GM19035 (cell line): ENCODE results near the gene ZNF524.
A peak's percentile ranks its signal among the peaks of the same experiment; 100 is the strongest.

ENCODE experiments used
- ATAC-seq: cut with Tn5 transposase; IDR thresholded peaks from one replicate; pipeline ENCODE4 v1.9.1; 2021; ENCODE audit not compliant: unreplicated experiment

The ZNF524 gene

DNA sequence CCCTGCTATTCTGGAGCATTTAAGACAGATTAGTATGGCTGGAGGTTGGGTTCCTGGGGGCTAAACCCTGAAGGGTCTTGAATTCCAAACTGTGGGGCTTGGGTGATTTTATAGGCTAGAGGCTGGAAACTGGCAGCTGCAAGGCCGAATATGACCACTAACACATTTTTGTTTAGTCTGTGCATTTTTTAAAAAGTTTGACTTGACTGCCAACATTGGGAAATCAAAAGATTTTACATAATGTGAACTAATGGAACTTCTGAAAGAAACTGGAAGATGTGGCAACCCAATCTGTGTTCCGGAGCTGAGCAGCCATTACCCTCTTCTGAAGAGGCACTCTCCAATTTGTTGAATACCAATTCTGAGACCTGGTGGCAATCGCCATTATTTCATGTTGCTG is 19.2 kb downstream of the ZNF524 start:
- ATAC-seq = no peak

- no peak for ATAC-seq
Observed at GRCh38 chr19:55620410-55621204, 20.5 kb downstream of the ZNF524 start.

GRCh38 chr19:55621205-55621672 is 21.2 kb downstream of the ZNF524 start:
- ATAC-seq = no peak

DNA sequence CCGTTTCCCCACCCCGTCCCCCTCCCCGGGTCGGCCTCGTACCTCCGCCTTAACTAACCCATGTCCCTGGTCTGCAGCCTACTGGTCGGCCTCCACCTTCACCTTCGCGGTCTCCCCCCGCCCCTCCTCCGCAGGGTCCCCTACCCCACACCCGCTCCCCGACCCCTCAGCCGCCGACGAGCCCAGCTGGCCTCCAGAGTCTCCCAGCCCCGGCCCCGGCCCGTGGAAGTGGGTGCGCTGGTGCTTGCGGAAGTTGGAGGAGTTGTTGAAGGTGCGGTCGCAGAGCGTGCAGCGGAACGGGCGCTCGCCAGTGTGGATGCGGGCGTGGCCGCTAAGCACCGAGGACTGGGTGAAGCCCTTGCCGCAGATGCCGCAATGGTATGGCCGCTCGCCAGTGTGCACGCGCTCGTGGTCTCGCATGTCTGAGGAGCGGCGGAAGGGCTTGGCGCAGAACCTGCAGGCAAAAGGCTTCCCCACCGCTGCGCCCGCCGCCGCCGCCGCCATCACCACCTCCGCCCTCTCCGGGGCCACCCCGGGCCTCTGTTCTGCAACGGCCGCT is 21.7 kb downstream of the ZNF524 start:
- no peak for ATAC-seq

DNA sequence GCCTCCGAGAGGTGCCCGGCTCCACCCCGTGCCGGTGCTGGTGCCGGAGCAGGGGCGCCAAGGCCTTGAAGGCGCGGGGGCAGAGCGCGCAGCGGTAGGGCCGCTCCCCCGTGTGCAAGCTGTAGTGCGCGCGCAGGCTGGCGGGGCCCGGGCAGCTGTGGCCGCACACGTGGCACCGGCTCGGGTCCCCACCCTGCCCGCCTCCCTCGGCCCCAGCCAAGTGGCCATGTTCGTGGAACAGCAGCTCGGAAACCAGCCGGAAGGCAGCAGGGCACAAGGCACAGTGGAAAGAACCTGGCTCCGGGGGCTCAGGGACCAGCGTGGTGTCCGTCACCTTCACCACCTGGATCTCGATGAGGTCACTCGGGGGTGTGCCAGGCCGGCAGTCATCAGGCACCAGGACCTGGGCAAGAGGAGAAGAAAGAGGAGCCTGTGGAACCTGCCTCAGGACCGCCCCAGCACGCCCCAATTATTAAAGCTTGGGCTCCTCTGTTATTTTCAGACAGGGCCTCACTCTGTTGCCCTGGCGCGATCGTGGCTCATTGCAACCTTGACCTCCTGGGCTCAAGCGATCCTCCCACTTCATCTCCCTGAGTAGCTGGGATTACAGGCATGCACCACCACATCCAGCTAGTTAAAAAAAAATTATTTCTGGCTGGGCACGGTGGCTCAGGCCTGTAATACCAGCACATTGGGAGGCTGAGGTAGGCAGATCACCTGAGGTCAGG is 22.3 kb downstream of the ZNF524 start:
- no peak for ATAC-seq

- no peak for ATAC-seq
Observed at GRCh38 chr19:55623130-55623529, 23.0 kb downstream of the ZNF524 start.

DNA sequence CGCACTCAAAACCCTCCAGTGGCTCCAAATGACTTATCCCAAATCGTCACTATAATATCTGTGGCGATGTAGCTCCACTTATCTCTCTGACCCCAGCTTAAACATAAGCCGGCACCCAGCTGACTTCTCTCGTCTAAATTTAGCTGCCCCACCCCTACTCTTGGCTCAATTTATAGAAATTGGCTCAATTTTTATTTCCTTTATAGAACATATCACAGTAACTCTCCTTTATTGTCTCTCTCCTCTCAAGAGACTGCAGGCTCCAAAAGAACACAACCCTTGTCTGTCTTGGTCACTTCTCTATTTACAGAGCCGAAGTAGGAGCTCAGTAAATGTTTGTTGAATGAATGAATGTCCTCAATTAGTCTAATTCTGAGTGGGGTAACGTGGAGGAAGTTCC is 23.5 kb downstream of the ZNF524 start:
- no peak for ATAC-seq

GRCh38 chr19:55624109-55625003 is 24.3 kb downstream of the ZNF524 start, which contains the start of gene ZNF784:
Gene ZNF784, minus strand, starts transcription at chr19:55624566. Its CDS starts 5 bp downstream, at chr19:55624561.
- peak; percentile 62 for ATAC-seq

DNA sequence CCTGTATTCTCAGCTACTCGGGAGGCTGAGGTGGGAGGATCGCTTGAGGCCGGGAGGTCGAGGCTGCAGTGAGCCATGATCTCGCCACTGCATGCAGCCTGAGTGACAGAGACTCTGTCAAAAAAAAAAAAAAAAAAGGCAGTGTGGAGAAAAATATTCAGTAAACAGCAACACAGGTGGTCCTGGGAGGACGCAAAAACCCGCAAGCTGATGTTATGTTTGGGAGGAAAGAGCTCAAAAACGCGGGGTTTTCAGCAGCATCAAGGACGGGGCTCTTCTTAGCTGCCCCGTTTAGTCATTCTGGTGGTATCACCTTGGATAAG is 24.9 kb downstream of the ZNF524 start:
- ATAC-seq = no peak

GRCh38 chr19:55626350-55626749 is 26.3 kb downstream of the ZNF524 start:
- ATAC-seq = no peak

DNA sequence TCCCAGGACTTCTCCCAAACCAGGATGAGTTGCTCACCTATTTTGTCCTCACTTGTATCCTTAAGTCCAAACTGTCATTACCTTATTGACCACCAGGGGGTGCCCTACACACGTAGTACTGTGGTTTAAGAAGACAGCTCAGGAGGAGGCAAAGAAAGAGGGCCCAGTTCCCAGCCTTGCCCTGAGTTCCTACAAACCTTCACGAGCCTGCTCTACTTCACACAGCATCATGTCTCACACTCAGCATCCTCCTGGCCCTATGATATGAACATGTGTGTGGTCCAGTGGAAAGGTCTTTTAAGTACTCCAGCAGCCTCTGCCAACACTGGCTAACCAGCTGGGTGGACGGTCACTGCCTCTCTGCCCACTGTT is 32.4 kb downstream of the ZNF524 start:
- no peak for ATAC-seq

GRCh38 chr19:55633861-55634260 is 33.8 kb downstream of the ZNF524 start:
- no peak for ATAC-seq

DNA sequence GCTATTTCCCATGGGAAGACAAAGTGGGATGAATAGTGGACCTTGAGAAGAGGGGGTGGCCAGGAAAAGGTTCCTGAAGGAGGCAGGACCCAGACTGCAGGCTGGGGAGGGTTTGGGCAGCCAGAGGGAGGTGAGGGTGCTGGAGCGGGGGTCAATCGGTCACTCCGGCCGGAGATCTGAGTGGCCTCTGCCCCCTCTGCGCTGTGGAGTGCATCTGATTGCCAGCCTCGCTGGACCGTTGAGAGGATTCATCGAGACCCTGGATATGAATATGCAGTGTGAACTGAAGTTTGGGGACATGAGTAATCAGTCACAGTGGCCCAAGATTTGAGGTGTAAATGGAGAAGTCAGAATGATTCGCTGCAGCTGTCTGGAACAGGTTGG is 35.2 kb downstream of the ZNF524 start:
- ATAC-seq = no peak

DNA sequence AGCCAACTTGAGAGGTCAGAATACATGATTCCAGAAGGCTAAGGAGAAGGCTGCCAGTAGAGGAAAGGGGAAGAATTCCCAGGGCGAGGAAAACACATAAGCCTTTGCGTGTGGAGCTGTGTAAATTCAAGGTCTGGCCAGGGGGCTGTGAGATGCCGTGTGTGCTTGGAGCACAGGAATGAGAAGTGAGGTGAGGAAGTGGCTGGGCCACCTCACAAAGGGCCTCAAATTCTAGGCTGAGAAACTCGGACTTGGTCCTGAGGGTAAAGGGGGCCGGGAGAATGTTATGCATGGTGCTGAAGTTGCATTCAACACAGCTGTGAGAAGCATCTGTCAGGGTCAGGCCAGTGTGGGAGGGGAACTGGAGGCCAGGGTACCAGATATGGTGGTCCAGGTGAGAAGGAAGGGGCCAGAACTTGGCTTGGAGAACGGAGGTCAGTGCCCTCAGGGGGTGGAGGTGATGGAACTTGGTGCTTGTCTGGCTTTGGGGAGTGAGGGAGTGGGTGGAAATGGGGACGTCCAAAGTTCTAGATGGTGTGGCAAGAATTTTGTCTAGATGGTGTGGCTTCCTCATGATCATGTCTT is 35.9 kb downstream of the ZNF524 start:
- ATAC-seq = no peak

DNA sequence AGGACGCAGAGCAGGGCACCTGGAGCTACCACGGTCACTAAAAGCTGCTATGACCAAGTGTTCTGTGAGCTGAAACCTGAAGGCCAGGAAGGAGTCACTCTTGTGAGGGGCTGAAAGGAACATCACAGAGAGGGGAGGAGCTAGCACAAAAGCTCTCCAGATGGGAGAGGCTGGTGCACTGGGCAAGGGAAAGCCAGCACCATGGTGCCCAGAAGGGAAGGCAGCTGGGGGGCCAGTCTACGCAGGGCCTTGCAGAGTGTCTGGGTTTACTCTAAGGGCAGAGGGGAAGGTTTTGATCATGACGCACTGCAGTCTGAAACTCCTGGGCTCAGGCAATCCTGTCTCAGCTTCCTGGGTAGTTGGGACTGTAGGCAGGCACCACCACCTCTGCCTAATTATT is 36.6 kb downstream of the ZNF524 start:
- ATAC-seq = no peak

- ATAC-seq = no peak
Observed at GRCh38 chr19:55637534-55637933, 37.4 kb downstream of the ZNF524 start.

- ATAC-seq = no peak
Observed at GRCh38 chr19:55638864-55639359, 38.8 kb downstream of the ZNF524 start.

GRCh38 chr19:55640043-55640576 is 40.0 kb downstream of the ZNF524 start:
- peak; percentile 12 for ATAC-seq

- ATAC-seq = peak; percentile 38
Observed at GRCh38 chr19:55640577-55641425, 40.7 kb downstream of the ZNF524 start, which contains the start of gene ZNF580. Gene ZNF580, plus strand, starts transcription at chr19:55641002. Its CDS starts 1,507 bp downstream, at chr19:55642509.
